ENCODE measurements around the gene PRKCE. TPM values are rescaled to one million over a fixed set of nuclear protein-coding genes. Genes with fewer than 3 reads are reported as not detected.

Gene PRKCE
- polyA plus RNA-seq, 1 experiment, result 16.7 TPM

DNA sequence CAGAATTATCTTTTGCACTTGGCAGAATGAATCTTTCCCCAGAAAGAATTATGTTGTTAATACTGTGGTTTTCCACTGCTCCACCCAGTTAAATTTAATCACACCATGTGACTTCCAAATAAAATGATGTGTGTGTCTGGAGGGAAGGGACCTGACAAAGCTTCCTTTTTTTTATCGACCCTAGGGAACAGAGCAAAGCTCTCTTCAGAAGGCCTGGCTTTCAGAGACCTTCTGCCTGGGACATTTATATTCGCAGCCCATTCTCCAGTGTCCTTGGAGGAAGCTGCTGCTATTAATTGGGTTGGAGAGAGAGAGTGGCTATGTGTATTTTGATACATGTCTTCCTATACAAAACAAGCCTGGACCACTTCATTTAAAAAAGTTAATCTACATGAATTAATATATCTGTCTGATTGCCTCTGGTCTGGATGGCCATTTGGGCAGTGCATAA lies 233.7 kb downstream of the PRKCE start:
- no peak overlapping the region for H3K27ac ChIP-seq (ENCODE audit: low read depth, low read length)
- ChIA-PET POLR2A (no interaction called here), CTCF (interaction anchor here (1.3 kb wide), 1 partner anchor 51 kb away, joined by 3 read pairs; no protein-coding TSS in a partner anchor)
- H3K4me3 ChIP-seq (ENCODE audit: low read depth, low read length), result no peak overlapping the region
- DNase-seq (ENCODE audit: low read depth, low spot score), result no peak
- H3K9me3 ChIP-seq (ENCODE audit: control insufficient read depth, insufficient read depth, low read length), result no peaks in the 10 kb centered on the region
- TF ChIP-seq, protein P1, sequence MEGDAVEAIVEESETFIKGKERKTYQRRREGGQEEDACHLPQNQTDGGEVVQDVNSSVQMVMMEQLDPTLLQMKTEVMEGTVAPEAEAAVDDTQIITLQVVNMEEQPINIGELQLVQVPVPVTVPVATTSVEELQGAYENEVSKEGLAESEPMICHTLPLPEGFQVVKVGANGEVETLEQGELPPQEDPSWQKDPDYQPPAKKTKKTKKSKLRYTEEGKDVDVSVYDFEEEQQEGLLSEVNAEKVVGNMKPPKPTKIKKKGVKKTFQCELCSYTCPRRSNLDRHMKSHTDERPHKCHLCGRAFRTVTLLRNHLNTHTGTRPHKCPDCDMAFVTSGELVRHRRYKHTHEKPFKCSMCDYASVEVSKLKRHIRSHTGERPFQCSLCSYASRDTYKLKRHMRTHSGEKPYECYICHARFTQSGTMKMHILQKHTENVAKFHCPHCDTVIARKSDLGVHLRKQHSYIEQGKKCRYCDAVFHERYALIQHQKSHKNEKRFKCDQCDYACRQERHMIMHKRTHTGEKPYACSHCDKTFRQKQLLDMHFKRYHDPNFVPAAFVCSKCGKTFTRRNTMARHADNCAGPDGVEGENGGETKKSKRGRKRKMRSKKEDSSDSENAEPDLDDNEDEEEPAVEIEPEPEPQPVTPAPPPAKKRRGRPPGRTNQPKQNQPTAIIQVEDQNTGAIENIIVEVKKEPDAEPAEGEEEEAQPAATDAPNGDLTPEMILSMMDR (IDR thresholded peaks at IDR 0.05; ENCODE audit: low read depth, low read length), result no peak
- H3K27me3 ChIP-seq (ENCODE audit: control insufficient read depth, insufficient read depth, low read length), result no peaks in the 10 kb centered on the region

DNA sequence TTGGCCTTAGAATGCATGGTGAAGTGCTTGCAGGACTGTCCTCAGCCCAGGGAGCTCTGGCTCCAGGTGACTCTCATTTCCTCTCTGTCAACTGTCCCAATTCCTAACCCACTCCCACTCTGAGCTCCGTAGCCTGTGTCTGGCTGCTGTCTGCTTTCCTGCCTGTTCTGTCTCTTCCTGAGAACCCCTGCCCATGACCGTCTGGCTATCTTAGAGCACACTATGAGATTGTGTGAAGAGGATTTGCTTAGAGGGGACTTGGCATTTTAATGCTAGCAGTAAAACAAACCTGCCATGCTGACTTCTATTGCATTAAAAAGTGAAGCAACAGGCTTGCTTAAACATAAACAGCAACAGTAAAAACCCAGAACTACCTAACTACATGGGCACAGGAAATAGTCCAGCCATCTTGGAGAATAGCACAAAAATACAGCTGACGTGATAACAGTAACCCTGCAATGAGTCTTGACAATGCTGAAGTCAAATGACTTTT lies 234.7 kb downstream of the PRKCE start:
- no peaks in the 10 kb centered on the region for H3K9me3 ChIP-seq (ENCODE audit: control insufficient read depth, insufficient read depth, low read length)
- DNase-seq (ENCODE audit: low read depth, low spot score), result no peak
- no peaks in the 10 kb centered on the region for H3K27me3 ChIP-seq (ENCODE audit: control insufficient read depth, insufficient read depth, low read length)
- ChIA-PET POLR2A (no interaction called here), CTCF (interaction anchor here (0.9 kb wide), 1 partner anchor 107 kb away, joined by 3 read pairs; no protein-coding TSS in a partner anchor)
- H3K27ac ChIP-seq (ENCODE audit: low read depth, low read length), result no peak overlapping the region
- H3K4me3 ChIP-seq (ENCODE audit: low read depth, low read length), result no peak overlapping the region
- TF ChIP-seq, protein P1 (IDR thresholded peaks at IDR 0.05; ENCODE audit: low read depth, low read length), result no peak

DNA sequence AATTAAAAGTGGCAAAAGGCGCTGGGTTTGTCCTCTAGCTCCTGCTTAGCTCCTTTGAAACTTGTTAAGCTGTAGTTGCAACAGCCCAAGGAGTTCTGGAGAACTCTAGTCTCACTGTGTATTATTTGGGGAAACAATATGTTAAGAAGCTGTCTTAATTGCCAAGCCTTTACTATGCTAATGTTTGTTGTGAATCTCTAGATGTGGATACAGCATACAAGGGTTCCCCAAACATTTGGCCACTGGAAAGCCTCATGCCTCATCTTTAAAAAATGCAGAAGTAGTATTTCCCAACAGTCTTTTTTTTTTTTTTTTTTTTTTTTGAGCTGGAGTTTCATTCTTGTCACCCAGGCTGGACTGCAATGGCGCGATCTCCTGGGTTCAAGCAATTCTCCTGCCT lies 236.7 kb downstream of the PRKCE start:
- ChIA-PET CTCF (interaction anchor here (0.7 to 1.5 kb wide), 3 partner anchors 34 to 215 kb away, joined by 3 to 6 read pairs (median 3); no protein-coding TSS in a partner anchor), POLR2A (interaction anchor here (0.6 to 0.7 kb wide), 3 partner anchors 43 to 1436 kb away, joined by 3 to 10 read pairs (median 6); no protein-coding TSS in a partner anchor)
- Histone ChIP-seq H3K27me3 (ENCODE audit: control insufficient read depth, insufficient read depth, low read length) (no peaks in the 10 kb centered on the region), H3K27ac (ENCODE audit: low read depth, low read length) (no peak overlapping the region), H3K4me3 (ENCODE audit: low read depth, low read length) (no peak overlapping the region), H3K9me3 (ENCODE audit: control insufficient read depth, insufficient read depth, low read length) (no peaks in the 10 kb centered on the region)
- peak; percentile 36 for DNase-seq (ENCODE audit: low read depth, low spot score)
- TF ChIP-seq, protein P1 (IDR thresholded peaks at IDR 0.05; ENCODE audit: low read depth, low read length), result no peak

DNA sequence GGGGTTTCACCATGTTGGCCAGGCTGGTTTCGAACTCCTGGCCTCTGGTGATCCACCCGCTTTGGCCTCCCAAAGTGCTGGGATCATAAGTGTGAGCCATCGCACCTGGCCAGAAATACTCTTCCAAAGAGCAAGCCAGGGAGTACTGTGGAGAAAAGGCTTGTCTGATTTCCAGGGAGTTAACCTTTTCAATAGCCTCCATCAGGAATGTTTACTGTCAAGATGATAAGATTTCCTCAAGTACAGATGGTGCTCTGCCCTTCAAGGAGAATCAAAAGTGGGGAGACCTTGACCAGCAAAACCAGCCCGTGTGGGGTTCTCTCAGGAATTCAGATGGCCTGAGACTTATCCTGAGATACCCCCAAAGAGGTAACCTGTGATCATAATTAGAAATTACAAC lies 237.2 kb downstream of the PRKCE start:
- H3K27ac ChIP-seq (ENCODE audit: low read depth, low read length), result no peak overlapping the region
- no peak overlapping the region for H3K4me3 ChIP-seq (ENCODE audit: low read depth, low read length)
- ChIA-PET CTCF (interaction anchor here (0.8 to 1.5 kb wide), 2 partner anchors 34 to 49 kb away, joined by 3 read pairs; no protein-coding TSS in a partner anchor), POLR2A (interaction anchor here (0.6 to 0.7 kb wide), 2 partner anchors 44 to 725 kb away, joined by 3 to 6 read pairs; no protein-coding TSS in a partner anchor)
- H3K27me3 ChIP-seq (ENCODE audit: control insufficient read depth, insufficient read depth, low read length), result no peaks in the 10 kb centered on the region
- H3K9me3 ChIP-seq (ENCODE audit: control insufficient read depth, insufficient read depth, low read length), result no peaks in the 10 kb centered on the region
- TF ChIP-seq, protein P1 (IDR thresholded peaks at IDR 0.05; ENCODE audit: low read depth, low read length), result no peak
- no peak for DNase-seq (ENCODE audit: low read depth, low spot score)

DNA sequence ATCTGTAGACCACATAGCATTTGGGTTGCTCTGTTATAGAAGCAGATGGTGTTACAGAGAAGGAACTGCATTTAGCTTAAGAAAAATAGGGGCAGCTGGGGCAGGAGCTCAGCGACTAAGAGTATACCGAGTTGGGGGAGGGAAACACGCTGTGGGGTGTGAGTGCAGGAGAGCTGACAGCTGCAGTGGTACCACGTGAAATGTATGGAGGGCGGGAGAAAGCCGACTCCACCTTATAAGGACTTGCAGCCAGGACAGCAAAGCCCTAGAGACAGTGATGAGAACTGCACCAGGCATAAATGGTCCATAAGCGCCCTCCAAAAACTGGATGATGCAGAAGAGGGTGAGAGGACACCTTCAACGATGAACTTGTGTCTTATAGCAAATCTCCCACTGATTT lies 237.6 kb downstream of the PRKCE start:
- no peaks in the 10 kb centered on the region for H3K9me3 ChIP-seq (ENCODE audit: control insufficient read depth, insufficient read depth, low read length)
- CTCF ChIA-PET, result interaction anchor here (0.8 to 1.5 kb wide), 2 partner anchors 33 to 48 kb away, joined by 3 read pairs; no protein-coding TSS in a partner anchor
- H3K27me3 ChIP-seq (ENCODE audit: control insufficient read depth, insufficient read depth, low read length), result no peaks in the 10 kb centered on the region
- H3K27ac ChIP-seq (ENCODE audit: low read depth, low read length), result no peak overlapping the region
- no peak for DNase-seq (ENCODE audit: low read depth, low spot score)
- no peak overlapping the region for H3K4me3 ChIP-seq (ENCODE audit: low read depth, low read length)
- TF ChIP-seq, protein P1 (IDR thresholded peaks at IDR 0.05; ENCODE audit: low read depth, low read length), result peak; percentile 48
- POLR2A ChIA-PET, result no interaction called here
